Right ventricle myocardium inferior (tissue), 1 donor: ENCODE measurements around the gene RTP3. TPM values are rescaled to one million over a fixed set of nuclear protein-coding genes. Genes with fewer than 3 reads are reported as not detected.
"Not testable (repeated sequence)": the region's sequence is repeated elsewhere in the genome, so short reads cannot be mapped to it uniquely, and the experiment has no call there.

ENCODE experiments used
- ATAC-seq: fragments of 200-7000 bp; cut with Tn5 transposase; one replicate; pipeline ENCODE4 v1.9.1; 2020; ENCODE audit warnings: mild to moderate bottlenecking, moderate library complexity
- DNase-seq: peaks from one replicate; pipeline ENCODE4 v3.0.0; 2021; ENCODE audit errors: missing footprints
- intact Hi-C: fragments of 100-400 bp; cut with DNase I; formaldehyde crosslinking; loops from one replicate; pipeline ENCODE4 v1.11.0; 2022
- total RNA-seq: library from RNA; stranded (reverse); fragmentation: NEBNext Ultra II Directional; extraction: Animal tissue kit (Norgen Biotek cat#: 25700); gene quantifications from one replicate; pipeline ENCODE4 v1.2.1, GENCODE V29; 2021
- donor health status: DM: no; HTN: yes; CAD: no; lungs with severe emphysema.

The RTP3 gene
- total RNA-seq, 1 donor from 2014 or later, result not detected

DNA sequence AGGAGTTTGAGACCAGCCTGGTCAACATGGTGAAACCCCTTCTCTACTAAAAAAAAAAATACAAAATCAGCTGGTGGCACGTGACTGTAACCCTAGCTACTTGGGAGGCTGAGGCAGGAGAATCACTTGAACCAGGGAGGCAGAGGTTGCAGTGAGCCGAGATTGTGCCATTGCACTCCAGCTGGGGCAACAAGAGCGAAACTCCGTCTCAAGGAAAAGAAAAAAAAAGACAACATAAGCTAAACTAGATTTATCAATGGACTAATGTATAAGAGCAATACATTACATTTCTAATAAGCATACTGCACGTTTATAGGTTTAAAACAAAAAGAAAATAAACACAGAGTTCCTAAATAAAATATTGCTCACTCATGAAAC, 40.6 kb downstream of the RTP3 start:
- DNase-seq, ATAC-seq: not testable (repeated sequence)
- intact Hi-C loops, result loop anchor here (2.0 kb wide), 1 partner anchor 30 kb away; no protein-coding TSS in a partner anchor

DNA sequence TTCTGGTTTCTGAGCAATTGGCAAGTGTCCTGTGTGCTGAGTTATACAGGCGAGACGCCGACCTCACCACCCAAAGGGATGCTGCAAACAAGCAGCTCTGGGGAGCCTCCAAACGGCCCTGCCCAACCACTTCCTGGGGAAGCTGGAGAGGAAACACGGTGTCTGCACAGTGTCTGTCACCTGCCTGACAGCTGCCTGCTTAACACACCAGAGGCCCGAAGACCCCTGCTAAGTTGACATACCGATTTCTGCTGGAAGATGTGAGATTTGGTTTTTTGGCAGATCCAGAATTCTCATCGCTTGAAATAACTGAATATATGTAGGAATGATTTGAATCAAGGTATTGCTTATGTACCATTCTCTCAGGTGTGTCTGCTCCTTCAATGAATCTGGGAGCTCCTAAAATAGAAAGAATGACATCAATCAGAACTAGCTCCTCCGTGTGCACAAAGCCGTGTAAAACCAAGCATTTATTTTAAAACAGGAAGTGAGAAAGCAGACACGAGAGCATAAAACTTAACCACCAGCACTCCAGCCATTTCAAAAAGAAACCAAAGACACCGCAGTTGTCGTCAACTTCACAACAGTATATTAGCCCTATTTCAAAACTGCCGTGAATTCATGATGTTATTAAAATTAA, 41.1 kb downstream of the RTP3 start:
- ATAC-seq (peak; percentile 68), DNase-seq (peak; percentile 80)
- intact Hi-C loops, result loop anchor here (2.0 kb wide), 1 partner anchor 30 kb away; no protein-coding TSS in a partner anchor

DNA sequence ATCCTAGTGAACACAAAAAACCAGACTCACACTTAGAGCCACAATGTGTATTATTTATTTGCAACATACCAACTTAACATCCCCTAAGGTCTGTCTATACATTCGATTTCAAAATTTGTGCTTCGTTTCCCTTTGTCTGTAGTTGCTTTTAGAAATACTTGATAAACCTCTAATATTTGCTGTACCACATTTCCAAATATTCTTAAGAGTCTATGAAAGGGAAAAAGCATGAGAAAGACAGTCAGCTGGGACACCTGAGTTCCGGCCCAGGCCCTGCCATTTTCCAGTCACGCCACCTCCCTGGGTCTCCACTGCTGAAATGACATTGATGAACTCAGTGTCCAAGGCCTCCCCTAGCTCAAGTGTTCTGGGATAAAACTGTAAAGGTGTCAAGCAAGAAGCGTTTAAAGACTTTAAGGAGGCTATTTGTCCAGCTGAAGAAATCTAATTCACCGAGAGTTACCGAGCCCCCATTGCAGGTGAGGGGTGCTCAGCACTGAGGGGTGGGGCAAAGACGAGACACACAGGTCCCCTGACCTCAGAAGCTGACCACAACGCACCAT, 41.7 kb downstream of the RTP3 start:
- DNase-seq (no peak), ATAC-seq (no peak)
- intact Hi-C loops, result loop anchor here (2.0 kb wide), 1 partner anchor 29 kb away; no protein-coding TSS in a partner anchor

- ATAC-seq (no peak), DNase-seq (no peak)
- intact Hi-C loops, result no loop called here
Observed at GRCh38 chr3:46540550-46540949, 42.8 kb downstream of the RTP3 start.

GRCh38 chr3:46541835-46542234, 44.1 kb downstream of the RTP3 start:
- ATAC-seq (no peak), DNase-seq (no peak)
- intact Hi-C loops, result no loop called here

GRCh38 chr3:46542344-46542743, 44.6 kb downstream of the RTP3 start:
- intact Hi-C loops, result no loop called here
- DNase-seq, result no peak
- ATAC-seq, result no peak

GRCh38 chr3:46542801-46543201, 45.0 kb downstream of the RTP3 start:
- ATAC-seq (peak; percentile 49), DNase-seq (no peak)
- intact Hi-C loops, result no loop called here

- ATAC-seq, result no peak
- intact Hi-C loops, result no loop called here
- DNase-seq, result no peak
Observed at GRCh38 chr3:46544771-46545503, 47.2 kb downstream of the RTP3 start.

DNA sequence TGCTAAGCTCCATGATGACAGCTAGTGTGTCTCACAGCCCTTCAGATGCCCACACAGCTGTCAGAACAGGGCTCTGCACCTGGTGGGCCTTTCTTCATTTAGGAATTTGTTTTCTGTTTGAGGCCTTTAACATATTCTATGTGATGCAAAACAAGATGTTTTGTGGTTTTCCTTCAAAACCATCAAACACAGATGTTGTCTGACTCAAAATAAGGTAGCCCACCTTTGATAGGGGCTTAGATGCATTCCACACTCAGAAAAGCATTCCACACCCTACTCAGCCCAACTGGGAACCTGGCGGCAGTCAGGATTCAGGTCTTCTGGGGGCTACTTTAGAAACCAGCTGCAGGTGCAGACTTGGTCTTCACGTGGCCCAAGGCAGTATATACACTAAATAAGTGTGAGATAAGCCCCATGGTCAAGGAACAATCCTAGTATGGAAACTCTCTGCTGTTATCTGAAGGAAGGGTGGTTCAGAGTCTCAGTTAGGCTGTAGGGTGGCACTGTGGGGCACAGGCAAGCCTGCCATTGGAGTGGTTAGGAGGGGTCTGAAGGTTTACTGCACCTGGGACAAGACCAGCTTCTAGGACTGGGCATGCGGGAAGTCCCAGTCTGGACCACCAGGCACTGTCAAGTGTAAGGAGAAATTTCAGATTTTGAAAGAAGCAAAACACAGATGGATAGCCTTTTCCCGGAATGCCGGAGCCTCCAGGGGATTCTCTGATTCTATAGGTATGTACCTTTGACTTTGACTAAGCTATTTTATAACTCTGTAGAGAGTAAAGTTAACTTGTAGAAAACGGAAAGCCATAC, 48.2 kb downstream of the RTP3 start:
- intact Hi-C loops, result no loop called here
- DNase-seq, result no peak
- no peak for ATAC-seq

- DNase-seq (no peak), ATAC-seq (no peak)
- intact Hi-C loops, result no loop called here
Observed at GRCh38 chr3:46546896-46547440, 49.2 kb downstream of the RTP3 start.

- intact Hi-C loops, ATAC-seq, DNase-seq: not testable (repeated sequence)
Observed at GRCh38 chr3:46548611-46549010, 50.8 kb downstream of the RTP3 start.

- intact Hi-C loops, result no loop called here
- no peak for DNase-seq
- no peak for ATAC-seq
Observed at GRCh38 chr3:46549408-46549904, 51.7 kb downstream of the RTP3 start.

- intact Hi-C loops, result no loop called here
- DNase-seq (no peak), ATAC-seq (no peak)
Observed at GRCh38 chr3:46549989-46550388, 52.2 kb downstream of the RTP3 start.

Other genes with a start within 250 kb of the RTP3 start
- 0.89 TPM for gene CCR2, start 143.9 kb upstream of the RTP3 start, total RNA-seq
- 0.49 TPM for gene CCR5, start 127.0 kb upstream of the RTP3 start, total RNA-seq
- 1.2 TPM for gene CCRL2, start 90.7 kb upstream of the RTP3 start, total RNA-seq
- gene LTF, start 33.1 kb upstream of the RTP3 start, total RNA-seq, result 4.8 TPM
- gene LRRC2, start 68.3 kb downstream of the RTP3 start, total RNA-seq, result 110 TPM
- not detected for gene FAM240A, start 114.5 kb downstream of the RTP3 start, total RNA-seq
- gene ALS2CL, start 195.7 kb downstream of the RTP3 start, total RNA-seq, result 36.9 TPM
- gene TMIE, start 203.4 kb downstream of the RTP3 start, total RNA-seq, result 0.89 TPM
- 0.11 TPM for gene PRSS50, start 219.9 kb downstream of the RTP3 start, total RNA-seq